Upper lobe of right lung (tissue), 1 donor: Measurements from ENCODE around the gene CYFIP2. TPM values are rescaled to one million over a fixed set of nuclear protein-coding genes. Genes with fewer than 3 reads are reported as not detected.
A peak's percentile ranks its signal among the peaks of the same experiment; 100 is the strongest.

ENCODE experiments used
- ATAC-seq: fragments of 200-7000 bp; cut with Tn5 transposase; one replicate; pipeline ENCODE4 v1.9.1; 2020; ENCODE audit warnings: mild to moderate bottlenecking, moderate library complexity
- DNase-seq: peaks from one replicate; pipeline ENCODE4 v3.0.0-alpha.2; 2020
- H3K27ac ChIP-seq: fragments of 200-600 bp; one replicate; pipeline ENCODE4 v1.8.0; 2022
- H3K27me3 ChIP-seq: fragments of 200-600 bp; one replicate; pipeline ENCODE4 v1.8.0; 2022; ENCODE audit warnings: mild to moderate bottlenecking
- H3K36me3 ChIP-seq: fragments of 200-600 bp; one replicate; pipeline ENCODE4 v1.8.0; 2022
- H3K4me1 ChIP-seq: fragments of 200-600 bp; one replicate; pipeline ENCODE4 v1.8.0; 2022
- H3K4me3 ChIP-seq: fragments of 200-600 bp; one replicate; pipeline ENCODE4 v1.8.0; 2022; ENCODE audit warnings: mild to moderate bottlenecking
- H3K9me3 ChIP-seq: fragments of 200-600 bp; one replicate; pipeline ENCODE4 v1.8.0; 2022
- intact Hi-C: fragments of 100-400 bp; cut with DNase I; formaldehyde crosslinking; loops from one replicate; pipeline ENCODE4 v1.11.0; 2022
- total RNA-seq: library from RNA; stranded (reverse); fragmentation: NEBNext Ultra II Directional; extraction: Animal tissue kit (Norgen Biotek cat#: 25700); gene quantifications from one replicate; pipeline ENCODE4 v1.2.1, GENCODE V29; 2021
- TF ChIP-seq, protein P1 (sequence below): fragments of 200-600 bp; IDR thresholded peaks from one replicate; pipeline ENCODE4 v1.8.0; 2022; ENCODE audit warnings: antibody characterized with exemption
- donor health status: DM: no; HTN: yes; CAD: no; lungs with severe emphysema.

CYFIP2 gene
- total RNA-seq, 1 donor from 2014 or later, result 37.1 TPM

DNA sequence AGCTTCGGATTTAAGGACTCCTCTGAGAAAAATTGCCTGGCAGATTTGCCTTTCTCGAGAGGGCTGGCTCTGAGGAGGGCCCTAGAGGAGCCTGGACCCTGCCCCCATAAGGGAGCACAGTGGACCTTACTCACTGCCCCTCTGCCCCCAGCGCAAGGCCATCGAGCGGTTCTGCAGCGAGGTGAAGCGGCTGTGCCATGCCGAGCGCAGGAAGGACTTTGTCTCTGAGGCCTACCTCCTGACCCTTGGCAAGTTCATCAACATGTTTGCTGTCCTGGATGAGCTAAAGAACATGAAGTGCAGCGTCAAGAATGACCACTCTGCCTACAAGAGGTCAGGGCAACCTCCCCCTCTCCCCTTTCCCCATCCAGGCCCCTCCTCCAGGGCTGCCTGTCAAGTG is 34.6 kb downstream of the CYFIP2 start:
- DNase-seq, result no peak
- intact Hi-C loops, result no loop called here

DNA sequence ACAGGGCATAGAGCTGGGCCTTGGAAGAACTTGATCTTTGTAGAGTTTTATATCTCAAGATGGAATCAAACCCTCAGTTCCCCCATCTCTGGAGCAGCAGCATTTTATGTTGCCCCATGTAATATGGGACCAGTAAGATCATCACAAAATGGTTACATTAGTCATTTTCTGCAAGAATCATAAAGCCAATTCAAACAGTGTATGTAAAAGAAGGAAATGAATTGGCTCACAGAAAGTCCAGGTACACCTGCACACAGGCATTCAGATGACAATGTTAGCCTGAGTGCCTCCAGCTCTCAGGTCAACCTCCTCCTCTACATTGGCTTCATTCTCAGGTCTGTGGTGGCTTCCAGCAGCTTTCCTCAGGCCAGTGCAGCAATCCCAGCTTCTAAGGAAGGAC is 35.1 kb downstream of the CYFIP2 start:
- intact Hi-C loops, result no loop called here
- TF ChIP-seq, protein P1, sequence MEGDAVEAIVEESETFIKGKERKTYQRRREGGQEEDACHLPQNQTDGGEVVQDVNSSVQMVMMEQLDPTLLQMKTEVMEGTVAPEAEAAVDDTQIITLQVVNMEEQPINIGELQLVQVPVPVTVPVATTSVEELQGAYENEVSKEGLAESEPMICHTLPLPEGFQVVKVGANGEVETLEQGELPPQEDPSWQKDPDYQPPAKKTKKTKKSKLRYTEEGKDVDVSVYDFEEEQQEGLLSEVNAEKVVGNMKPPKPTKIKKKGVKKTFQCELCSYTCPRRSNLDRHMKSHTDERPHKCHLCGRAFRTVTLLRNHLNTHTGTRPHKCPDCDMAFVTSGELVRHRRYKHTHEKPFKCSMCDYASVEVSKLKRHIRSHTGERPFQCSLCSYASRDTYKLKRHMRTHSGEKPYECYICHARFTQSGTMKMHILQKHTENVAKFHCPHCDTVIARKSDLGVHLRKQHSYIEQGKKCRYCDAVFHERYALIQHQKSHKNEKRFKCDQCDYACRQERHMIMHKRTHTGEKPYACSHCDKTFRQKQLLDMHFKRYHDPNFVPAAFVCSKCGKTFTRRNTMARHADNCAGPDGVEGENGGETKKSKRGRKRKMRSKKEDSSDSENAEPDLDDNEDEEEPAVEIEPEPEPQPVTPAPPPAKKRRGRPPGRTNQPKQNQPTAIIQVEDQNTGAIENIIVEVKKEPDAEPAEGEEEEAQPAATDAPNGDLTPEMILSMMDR, result no peak
- H3K4me1 ChIP-seq, result no peaks in the 10 kb centered on the region
- ATAC-seq (no peak), DNase-seq (no peak)
- no peak overlapping the region for H3K27ac ChIP-seq
- H3K4me3 ChIP-seq, result no peak overlapping the region
- no peaks in the 10 kb centered on the region for H3K36me3 ChIP-seq
- H3K27me3 ChIP-seq, result no peaks in the 10 kb centered on the region
- no peaks in the 10 kb centered on the region for H3K9me3 ChIP-seq

More for the DNA sequence above, 34.6 kb downstream of the CYFIP2 start:
- H3K4me1 ChIP-seq, result no peaks in the 10 kb centered on the region
- H3K27ac ChIP-seq, result no peak overlapping the region
- no peak overlapping the region for H3K4me3 ChIP-seq
- H3K9me3 ChIP-seq, result no peaks in the 10 kb centered on the region
- ATAC-seq, result no peak
- H3K36me3 ChIP-seq, result no peaks in the 10 kb centered on the region
- TF ChIP-seq, protein P1, result no peak
- H3K27me3 ChIP-seq, result no peaks in the 10 kb centered on the region

DNA sequence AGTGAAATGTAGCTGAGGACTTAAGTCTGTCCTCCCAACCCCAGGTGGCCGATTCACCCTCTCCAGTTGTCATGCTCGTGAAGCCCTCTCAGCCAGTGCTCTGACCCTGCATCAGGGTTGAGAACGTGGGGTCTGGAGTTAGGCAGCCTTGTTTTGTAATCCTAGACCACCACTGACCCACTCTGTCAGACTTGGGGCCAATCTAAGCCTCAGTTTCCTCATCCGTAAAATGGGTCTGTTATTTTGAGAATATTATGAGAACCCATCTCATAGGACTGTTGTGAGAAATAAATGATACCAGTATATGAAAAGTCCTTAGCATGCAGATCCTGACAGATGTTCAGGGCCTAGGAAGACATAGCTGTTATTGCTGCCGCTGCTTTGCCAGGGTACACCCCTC is 37.1 kb downstream of the CYFIP2 start:
- intact Hi-C loops, result no loop called here

DNA sequence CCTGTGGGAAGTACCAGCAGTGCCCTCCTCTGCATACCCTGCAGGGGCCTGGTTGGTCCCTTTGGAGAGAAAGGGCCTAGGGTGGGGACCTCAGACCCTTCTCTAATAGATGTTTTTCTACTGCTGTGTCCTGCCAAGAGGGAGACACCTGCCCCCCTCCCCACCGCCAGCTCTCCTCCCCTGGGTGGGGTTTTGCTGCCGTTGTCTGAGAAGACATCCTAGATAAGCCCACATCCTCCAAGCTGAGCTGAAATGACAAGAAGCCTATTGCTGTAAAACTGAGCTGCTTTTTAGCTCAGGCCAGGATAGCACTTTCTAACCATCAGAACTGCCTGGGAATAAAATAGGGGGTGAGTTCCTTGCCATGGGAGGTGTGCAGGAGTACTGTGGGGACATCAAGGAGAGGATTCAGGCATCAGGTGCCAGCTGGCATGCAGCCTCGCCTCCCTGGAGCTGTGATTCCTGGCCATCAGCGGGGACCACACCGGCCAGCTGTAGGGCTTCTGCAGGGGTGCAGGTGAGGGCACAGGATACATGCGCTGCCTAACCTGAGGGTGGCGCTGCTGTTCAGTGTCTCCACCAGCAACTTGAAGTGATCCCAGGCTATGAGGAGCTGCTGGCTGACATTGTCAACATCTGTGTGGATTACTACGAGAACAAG is 37.9 kb downstream of the CYFIP2 start:
- DNase-seq (no peak), ATAC-seq (peak; percentile 28)

More for the DNA sequence above, 37.1 kb downstream of the CYFIP2 start:
- ATAC-seq (no peak), DNase-seq (no peak)
- Histone ChIP-seq H3K27me3 (no peaks in the 10 kb centered on the region), H3K9me3 (no peaks in the 10 kb centered on the region), H3K4me3 (no peak overlapping the region), H3K36me3 (no peaks in the 10 kb centered on the region), H3K4me1 (no peaks in the 10 kb centered on the region), H3K27ac (no peak overlapping the region)
- TF ChIP-seq, protein P1, result no peak

DNA sequence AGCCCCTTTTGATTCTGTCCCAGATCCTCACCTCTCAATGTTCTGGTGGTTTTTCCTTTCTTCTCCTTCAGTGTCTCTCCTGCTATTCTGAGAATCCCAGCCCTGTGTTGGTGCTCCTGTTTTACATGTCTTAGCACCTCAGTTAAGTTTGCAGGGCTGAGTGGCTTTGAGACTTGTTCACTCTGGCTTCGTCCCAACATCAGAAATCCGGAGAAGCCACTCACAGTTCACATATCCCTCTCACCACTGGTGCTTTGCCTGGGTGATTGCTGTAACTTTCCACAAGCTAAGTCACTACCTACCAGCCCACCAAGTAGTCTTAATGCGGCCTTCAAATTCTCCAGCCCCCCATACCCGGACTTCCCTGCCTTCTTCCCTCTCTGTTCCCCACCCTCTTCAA is 40.2 kb downstream of the CYFIP2 start:
- intact Hi-C loops, result no loop called here
- ATAC-seq (no peak), DNase-seq (no peak)
- Histone ChIP-seq H3K27ac (no peak overlapping the region), H3K4me1 (no peaks in the 10 kb centered on the region), H3K9me3 (no peaks in the 10 kb centered on the region), H3K36me3 (no peaks in the 10 kb centered on the region), H3K4me3 (no peak overlapping the region), H3K27me3 (no peaks in the 10 kb centered on the region)
- TF ChIP-seq, protein P1, result no peak

More for the DNA sequence above, 37.9 kb downstream of the CYFIP2 start:
- intact Hi-C loops, result no loop called here
- Histone ChIP-seq H3K27ac (no peak overlapping the region), H3K36me3 (no peaks in the 10 kb centered on the region), H3K27me3 (no peaks in the 10 kb centered on the region), H3K4me1 (no peaks in the 10 kb centered on the region), H3K9me3 (no peaks in the 10 kb centered on the region), H3K4me3 (no peak overlapping the region)
- TF ChIP-seq, protein P1, result no peak
